Thoracic aorta (tissue), 2 donors: Measurements from ENCODE around the gene TRIM44. TPM values are rescaled to one million over a fixed set of nuclear protein-coding genes. Genes with fewer than 3 reads are reported as not detected.

Source experiments
- ATAC-seq: fragments of 150-250 bp; one replicate; pipeline ENCODE4 v1.8.0; 2017; ENCODE audit warnings: low read depth; ENCODE audit not compliant: insufficient number of reproducible peaks, low FRiP score
- DNase-seq: peaks from one replicate; pipeline ENCODE4 v3.0.0-alpha.2; 2020; ENCODE audit warnings: low spot score
- H3K27ac ChIP-seq, 2 donors: fragments of 200-600 bp; sonication (generic); 1 replicate in 1 of 2; 2 replicates in 1 of 2; pipeline ENCODE4 v1.5.1; 2016; ENCODE audit warnings: mild to moderate bottlenecking in 2 of 2, moderate library complexity in 2 of 2
- H3K27me3 ChIP-seq: fragments of 200-600 bp; sonication (generic); replicated peaks from 2 replicates; pipeline ENCODE4 v1.6.0; 2016; ENCODE audit warnings: mild to moderate bottlenecking; ENCODE audit not compliant: insufficient read depth
- H3K36me3 ChIP-seq: fragments of 200-600 bp; sonication (generic); one replicate; pipeline ENCODE4 v1.5.1; 2016
- H3K4me1 ChIP-seq, 2 donors: fragments of 200-600 bp; sonication (generic); 1 replicate in 1 of 2; 2 replicates in 1 of 2; pipeline versions ENCODE4 v1.5.1 to v1.6.0; 2016; ENCODE audit warnings: low read depth in 2 of 2, mild to moderate bottlenecking in 1 of 2; ENCODE audit not compliant: control insufficient read depth in 1 of 2
- H3K4me3 ChIP-seq: fragments of 200-600 bp; sonication (generic); 2 replicates; pipeline ENCODE4 v1.5.1; 2016; ENCODE audit warnings: mild to moderate bottlenecking
- H3K9me3 ChIP-seq: fragments of 200-600 bp; sonication (generic); 2 replicates; pipeline ENCODE4 v1.5.1; 2016
- CTCF ChIP-seq: fragments of 200-600 bp; sonication (generic); IDR thresholded peaks from one replicate; pipeline ENCODE4 v1.5.1; 2019; ENCODE audit warnings: antibody characterized with exemption
- total RNA-seq, 2 donors: library from RNA; depleted of rRNA; stranded (reverse); fragments of >200 nt; gene quantifications; one replicate each; pipeline versions ENCODE4 v1.1.0 to v1.2.3, GENCODE V29; 2016

Gene TRIM44
- total RNA-seq, 2 donors from 2014 or later: 26.0 to 26.8 TPM

- no peak for DNase-seq
- Histone ChIP-seq H3K4me1 (peaks cover 0 to 4% of the 10 kb centered on the region in 2 donors), H3K27me3 (no peaks in the 10 kb centered on the region), H3K4me3 (no peak overlapping the region), H3K9me3 (no peaks in the 10 kb centered on the region), H3K36me3 (peaks cover 3% of the 10 kb centered on the region), H3K27ac (no peak overlapping the region)
- TF ChIP-seq CTCF: no peak
- ATAC-seq: no peak
These were observed 140.1 kb downstream of the TRIM44 start for GRCh38 chr11:35802672-35803071.

GRCh38 chr11:35803115-35803514 lies 140.5 kb downstream of the TRIM44 start:
- Histone ChIP-seq H3K4me1 (peaks cover 0 to 4% of the 10 kb centered on the region in 2 donors), H3K9me3 (no peaks in the 10 kb centered on the region), H3K4me3 (no peak overlapping the region), H3K27ac (no peak overlapping the region), H3K36me3 (peaks cover 3% of the 10 kb centered on the region), H3K27me3 (no peaks in the 10 kb centered on the region)
- ATAC-seq (no peak), DNase-seq (no peak)
- no peak for TF ChIP-seq CTCF

GRCh38 chr11:35804451-35805040 lies 142.0 kb downstream of the TRIM44 start:
- TF ChIP-seq CTCF: no peak
- no peaks in the 10 kb centered on the region for H3K27me3 ChIP-seq
- H3K9me3 ChIP-seq: no peaks in the 10 kb centered on the region
- DNase-seq (no peak), ATAC-seq (no peak)
- peaks cover 3% of the 10 kb centered on the region for H3K36me3 ChIP-seq
- peaks cover 0 to 4% of the 10 kb centered on the region in 2 donors for H3K4me1 ChIP-seq
- H3K27ac ChIP-seq: no peak overlapping the region
- H3K4me3 ChIP-seq: no peak overlapping the region

- no peaks in the 10 kb centered on the region for H3K9me3 ChIP-seq
- TF ChIP-seq CTCF: no peak
- H3K27me3 ChIP-seq: no peaks in the 10 kb centered on the region
- ATAC-seq (no peak), DNase-seq (no peak)
- H3K36me3 ChIP-seq: peaks cover 3% of the 10 kb centered on the region
- no peak overlapping the region for H3K27ac ChIP-seq
- H3K4me3 ChIP-seq: no peak overlapping the region
- no peaks in the 10 kb centered on the region for H3K4me1 ChIP-seq
These were observed 147.0 kb downstream of the TRIM44 start for GRCh38 chr11:35809561-35809960.

- H3K4me3 ChIP-seq: no peak overlapping the region
- peaks cover 3% of the 10 kb centered on the region for H3K36me3 ChIP-seq
- H3K27ac ChIP-seq: no peak overlapping the region
- TF ChIP-seq CTCF: no peak
- H3K9me3 ChIP-seq: no peaks in the 10 kb centered on the region
- ATAC-seq (no peak), DNase-seq (no peak)
- H3K4me1 ChIP-seq: no peaks in the 10 kb centered on the region
- no peaks in the 10 kb centered on the region for H3K27me3 ChIP-seq
These were observed 147.6 kb downstream of the TRIM44 start for GRCh38 chr11:35810045-35810645.
